KMS-11 (cell line): ENCODE results near the gene BOLA2B.

Experiments used
- H2AFZ ChIP-seq: fragments of 200-600 bp; sonication (generic); 2 replicates; pipeline ENCODE4 v1.6.1; 2016; ENCODE audit warnings: antibody characterized with exemption, mixed run types, low read depth
- H3K27ac ChIP-seq: fragments of 200-600 bp; sonication (generic); 2 replicates; pipeline ENCODE4 v1.6.1; 2016; ENCODE audit warnings: mild to moderate bottlenecking, mixed run types
- H3K27me3 ChIP-seq: fragments of 200-600 bp; sonication (generic); 2 replicates; pipeline ENCODE4 v1.6.1; 2017; ENCODE audit warnings: mild to moderate bottlenecking, low read depth, mixed run types, moderate library complexity; ENCODE audit not compliant: insufficient read depth
- H3K36me3 ChIP-seq: fragments of 200-600 bp; sonication (generic); 2 replicates; pipeline ENCODE4 v1.6.1; 2017; ENCODE audit warnings: mild to moderate bottlenecking, mixed run types; ENCODE audit not compliant: insufficient read depth
- H3K4me1 ChIP-seq: fragments of 200-600 bp; sonication (generic); 2 replicates; pipeline ENCODE4 v1.6.1; 2016; ENCODE audit warnings: mild to moderate bottlenecking, low read depth, mixed run types; ENCODE audit not compliant: poor library complexity, severe bottlenecking
- H3K4me2 ChIP-seq: fragments of 200-600 bp; sonication (generic); 2 replicates; pipeline ENCODE4 v1.7.0; 2016; ENCODE audit warnings: mild to moderate bottlenecking, mixed run types
- H3K4me3 ChIP-seq: fragments of 200-600 bp; sonication (generic); IDR thresholded peaks from 2 replicates; pipeline ENCODE4 v1.6.1; 2017; ENCODE audit warnings: low read depth, low read length, mixed read lengths; ENCODE audit not compliant: insufficient read depth
- H3K79me2 ChIP-seq: fragments of 200-600 bp; sonication (generic); 2 replicates; pipeline ENCODE4 v1.6.1; 2016; ENCODE audit warnings: low read depth, mixed run types; ENCODE audit not compliant: insufficient read depth
- H3K9ac ChIP-seq: fragments of 200-600 bp; sonication (generic); 2 replicates; pipeline ENCODE4 v1.6.1; 2016; ENCODE audit warnings: mild to moderate bottlenecking, mixed run types
- H4K20me1 ChIP-seq: fragments of 200-600 bp; sonication (generic); 2 replicates; pipeline ENCODE4 v1.6.1; 2016; ENCODE audit warnings: mild to moderate bottlenecking, mixed run types; ENCODE audit not compliant: insufficient read depth
- CTCF ChIP-seq: fragments of 200-600 bp; sonication (generic); conservative IDR thresholded peaks from 2 replicates; pipeline ENCODE4 v1.6.1; 2017; ENCODE audit warnings: low read depth, mild to moderate bottlenecking, antibody characterized with exemption, low read length, moderate library complexity, mixed read lengths

The BOLA2B gene

GRCh38 chr16:30186782-30187555 is 6.5 kb downstream of the BOLA2B start:
- Histone ChIP-seq H2AFZ (no peak overlapping the region), H3K79me2 (peaks cover 30% of the 10 kb centered on the region), H3K27ac (peak overlapping the region; percentile 53; the same call in 1 of the 2 replicates), H3K4me1 (peaks cover 34% of the 10 kb centered on the region), H4K20me1 (no peaks in the 10 kb centered on the region), H3K36me3 (no peaks in the 10 kb centered on the region), H3K4me2 (peak overlapping the region; percentile 97; the same call in 1 of the 2 replicates), H3K9ac (no peak overlapping the region), H3K27me3 (no peaks in the 10 kb centered on the region), H3K4me3 (no peak overlapping the region)
- TF ChIP-seq CTCF: 0 out of 2 replicates have a peak, but pooled peaks have one; percentile 23

- Histone ChIP-seq H3K27me3 (no peaks in the 10 kb centered on the region), H4K20me1 (no peaks in the 10 kb centered on the region), H3K4me2 (peak overlapping the region; percentile 97), H3K4me1 (peaks cover 34% of the 10 kb centered on the region), H3K36me3 (no peaks in the 10 kb centered on the region), H2AFZ (no peak overlapping the region), H3K27ac (peak overlapping the region; percentile 53), H3K4me3 (no peak overlapping the region), H3K9ac (peak overlapping the region; percentile 42; the same call in 1 of the 2 replicates), H3K79me2 (peaks cover 30% of the 10 kb centered on the region)
- no peak for TF ChIP-seq CTCF
Measured at GRCh38 chr16:30186444-30186781, 7.1 kb downstream of the BOLA2B start.

GRCh38 chr16:30185683-30186421 is 7.6 kb downstream of the BOLA2B start:
- peaks cover 30% of the 10 kb centered on the region for H3K79me2 ChIP-seq
- peak overlapping the region; percentile 97 for H3K4me2 ChIP-seq
- no peak overlapping the region for H3K4me3 ChIP-seq
- no peaks in the 10 kb centered on the region for H3K27me3 ChIP-seq
- H3K36me3 ChIP-seq: no peaks in the 10 kb centered on the region
- no peaks in the 10 kb centered on the region for H4K20me1 ChIP-seq
- H3K4me1 ChIP-seq: peaks cover 34% of the 10 kb centered on the region
- peak overlapping the region; percentile 53 for H3K27ac ChIP-seq
- TF ChIP-seq CTCF: no peak
- 0 out of 2 replicates have a peak overlapping the region, but pooled peaks have one; percentile 28 for H2AFZ ChIP-seq
- H3K9ac ChIP-seq: peak overlapping the region; percentile 42; the same call in 1 of the 2 replicates

GRCh38 chr16:30184891-30185682 is 8.4 kb downstream of the BOLA2B start:
- peaks cover 30% of the 10 kb centered on the region for H3K79me2 ChIP-seq
- no peaks in the 10 kb centered on the region for H3K27me3 ChIP-seq
- no peak for TF ChIP-seq CTCF
- peak overlapping the region; percentile 53 for H3K27ac ChIP-seq
- H2AFZ ChIP-seq: no peak overlapping the region
- H3K4me1 ChIP-seq: peaks cover 34% of the 10 kb centered on the region
- no peaks in the 10 kb centered on the region for H4K20me1 ChIP-seq
- H3K36me3 ChIP-seq: no peaks in the 10 kb centered on the region
- no peak overlapping the region for H3K4me3 ChIP-seq
- peak overlapping the region; percentile 97 for H3K4me2 ChIP-seq
- peak overlapping the region; percentile 66; the same call in 1 of the 2 replicates for H3K9ac ChIP-seq
